A549 (cell line): ENCODE measurements around the gene STX1B. TPM values are rescaled to one million over a fixed set of nuclear protein-coding genes. Genes with fewer than 3 reads are reported as not detected.

Source experiments
- ATAC-seq, 2 experiments: fragments of 200-7000 bp in 1 of 2; fragments of >200 bp in 1 of 2; cut with Nextera tagmentation in 1 of 2; cut with Tn5 transposase in 1 of 2; 3 replicates each; pipeline versions ENCODE4 v1.8.0 to v1.9.1; 2018 to 2020; ENCODE audit warnings: mild to moderate bottlenecking in 1 of 2, moderate library complexity in 1 of 2
- CTCF ChIA-PET: fragments of 300-600 bp; sonication (Branson Sonifier 250); formaldehyde crosslinking; extraction: SDS; loops from one replicate; lab custom pipeline; 2021; ENCODE audit warnings: antibody characterized with exemption, inconsistent platforms; lab: Yijun Ruan, JAX
- POLR2A ChIA-PET: fragments of 350-600 bp; formaldehyde crosslinking; extraction: SDS; loops from one replicate; lab custom pipeline; 2021; ENCODE audit warnings: antibody characterized with exemption, inconsistent platforms; lab: Yijun Ruan, JAX
- DNase-seq, 2 experiments: peaks; one replicate each; pipeline versions ENCODE4 v3.0.0 to v3.0.0-alpha.2; 2011 to 2016; ENCODE audit warnings: low read depth in 1 of 2, low spot score in 1 of 2
- FAIRE-seq: peaks from 2 replicates; lab custom pipeline; 2011; peaks lifted over from hg19 to GRCh38; lab: Jason Lieb, UNC
- H3K27ac ChIP-seq, 2 experiments: fragments of >200 bp; sonication (Bioruptor Twin); formaldehyde crosslinking; 3 replicates each; pipeline ENCODE4 v1.5.1; 2016 to 2017
- H3K4me1 ChIP-seq: fragments of >200 bp; sonication (Bioruptor Twin); formaldehyde crosslinking; 3 replicates; pipeline ENCODE4 v1.6.1; 2016
- H3K4me2 ChIP-seq: fragments of >200 bp; sonication (Bioruptor Twin); formaldehyde crosslinking; 3 replicates; pipeline ENCODE4 v1.6.1; 2016
- H3K4me3 ChIP-seq: fragments of >200 bp; sonication (Bioruptor Twin); formaldehyde crosslinking; 3 replicates; pipeline ENCODE4 v1.5.1; 2016
- H3K9me3 ChIP-seq: fragments of >200 bp; sonication (Bioruptor Twin); formaldehyde crosslinking; 3 replicates; pipeline ENCODE4 v1.6.1; 2016
- ATOH8 ChIP-seq: fragments of 250-450 bp; sonication (Bioruptor Pico); IDR thresholded peaks from 2 replicates; pipeline ENCODE4 v1.5.0; 2020; ENCODE audit warnings: low read depth, mild to moderate bottlenecking, moderate library complexity
- BCL3 ChIP-seq: fragments of >200 bp; sonication (Bioruptor Twin); formaldehyde crosslinking; IDR thresholded peaks from 3 replicates; pipeline ENCODE4 v1.6.1; 2016
- CHD2 ChIP-seq: fragments of 150-350 bp; IDR thresholded peaks from 2 replicates; pipeline ENCODE4 v1.6.1; 2014; ENCODE audit warnings: low read length; ENCODE audit not compliant: partially characterized antibody
- CTCF ChIP-seq: fragments of >200 bp; sonication (Bioruptor Twin); formaldehyde crosslinking; IDR thresholded peaks from 3 replicates; pipeline ENCODE4 v1.5.1; 2016
- FOSL2 ChIP-seq, 2 experiments: fragments of 450-650 bp in 1 of 2; fragments of >200 bp in 1 of 2; sonication (Bioruptor Twin) in 1 of 2; formaldehyde crosslinking; IDR thresholded peaks; 2 replicates each; pipeline versions ENCODE4 v1.5.0 to v1.6.1; 2016 to 2020; ENCODE audit warnings: mild to moderate bottlenecking in 1 of 2, moderate library complexity in 1 of 2
- HEYL ChIP-seq: fragments of 250-450 bp; sonication (Bioruptor Pico); IDR thresholded peaks from 2 replicates; pipeline ENCODE4 v1.8.0; 2021; ENCODE audit warnings: mild to moderate bottlenecking, moderate library complexity
- HOXA7 ChIP-seq: fragments of 250-450 bp; sonication (Bioruptor Pico); IDR thresholded peaks from 2 replicates; pipeline ENCODE4 v1.5.0; 2020; ENCODE audit warnings: mild to moderate bottlenecking, moderate library complexity
- MYC ChIP-seq: IDR thresholded peaks from 2 replicates; pipeline ENCODE4 v1.6.1; 2012; ENCODE audit warnings: mild to moderate bottlenecking, inconsistent platforms, low read length, improper control_type of control experiment, borderline replicate concordance
- NPAS2 ChIP-seq: fragments of 250-450 bp; sonication (Bioruptor Pico); IDR thresholded peaks from 2 replicates; pipeline ENCODE4 v1.8.0; 2022; ENCODE audit warnings: mild to moderate bottlenecking, moderate library complexity, borderline replicate concordance
- PHF8 ChIP-seq: fragments of 200-600 bp; sonication (generic); IDR thresholded peaks from 2 replicates; pipeline ENCODE4 v1.6.1; 2016; ENCODE audit warnings: low read depth, mild to moderate bottlenecking, antibody characterized with exemption, moderate library complexity, borderline replicate concordance
- POLR2A ChIP-seq: IDR thresholded peaks from 2 replicates; pipeline ENCODE4 v1.6.1; 2012; ENCODE audit warnings: mild to moderate bottlenecking, low read length
- RFX5 ChIP-seq: fragments of 450-650 bp; IDR thresholded peaks from 2 replicates; pipeline ENCODE4 v1.7.1; 2014; ENCODE audit warnings: antibody characterized with exemption, mild to moderate bottlenecking, moderate library complexity
- ZC3H11A ChIP-seq: fragments of 450-650 bp; IDR thresholded peaks from 2 replicates; pipeline ENCODE4 v1.6.1; 2014; ENCODE audit warnings: antibody characterized with exemption, mild to moderate bottlenecking
- WGBS: methylation state at CpG from one replicate; pipeline ENCODE4 v1.1.6; 2017; ENCODE audit errors: missing lambda C conversion rate; 5-methylcytosine and 5-hydroxymethylcytosine counted together
- polyA plus RNA-seq, 4 experiments: library from polyadenylated mRNA; depleted of rRNA in 3 of 4; stranded (reverse); fragments of >200 nt; fragmentation: RNase III in 1 of 4; extraction: RNeasy Plus Mini Kit Qiagen cat#74134 plus additional on column Dnase treatment in 1 of 4; gene quantifications; 2 replicates in 3 of 4; 3 replicates in 1 of 4; pipeline ENCODE4 v1.2.3, GENCODE V29; 2011 to 2017
- TF ChIP-seq, protein P1 (sequence below): fragments of 200-600 bp; sonication (generic); IDR thresholded peaks from 2 replicates; pipeline ENCODE4 v1.6.1; 2016; ENCODE audit warnings: antibody characterized with exemption, mild to moderate bottlenecking, moderate library complexity
- TF ChIP-seq, protein P2 (sequence below): fragments of 250-450 bp; sonication (Bioruptor Pico); IDR thresholded peaks from 2 replicates; pipeline ENCODE4 v1.5.0; 2021; ENCODE audit warnings: mild to moderate bottlenecking, moderate library complexity, borderline replicate concordance
- TF ChIP-seq, protein P3 (sequence below): fragments of 150-350 bp; IDR thresholded peaks from 2 replicates; pipeline ENCODE4 v1.6.1; 2014; ENCODE audit warnings: low read depth, mild to moderate bottlenecking, low read length

Gene STX1B
- polyA plus RNA-seq, 2 of the 4 experiments (the other 2 are of a cell fraction) = 2.4 to 2.6 TPM

GRCh38 chr16:30974348-30974747, 36.1 kb downstream of the STX1B start:
- ChIA-PET CTCF (interaction anchor here (0.9 to 1.9 kb wide), 2 partner anchors 10 to 15 kb away, joined by 3 to 13 read pairs; partner anchors contain the start of gene HSD3B7), POLR2A (no interaction called here)
- ATAC-seq (no peak), FAIRE-seq (no peak), DNase-seq (no peak)
- 97% methylated on average over 6 of the region's 6 CpGs for WGBS
- Histone ChIP-seq H3K27ac (no peak overlapping the region), H3K4me1 (no peaks in the 10 kb centered on the region), H3K4me3 (no peak overlapping the region), H3K9me3 (no peaks in the 10 kb centered on the region), H3K4me2 (no peak overlapping the region)
- TF ChIP-seq MYC (no peak), HOXA7 (CRISPR knock-in tag) (no peak), CHD2 (no peak), CTCF (no peak), FOSL2 (IDR thresholded peaks at IDR 0.05) (no peak), FOSL2 (CRISPR knock-in tag; IDR thresholded peaks at IDR 0.05) (no peak), BCL3 (no peak)

DNA sequence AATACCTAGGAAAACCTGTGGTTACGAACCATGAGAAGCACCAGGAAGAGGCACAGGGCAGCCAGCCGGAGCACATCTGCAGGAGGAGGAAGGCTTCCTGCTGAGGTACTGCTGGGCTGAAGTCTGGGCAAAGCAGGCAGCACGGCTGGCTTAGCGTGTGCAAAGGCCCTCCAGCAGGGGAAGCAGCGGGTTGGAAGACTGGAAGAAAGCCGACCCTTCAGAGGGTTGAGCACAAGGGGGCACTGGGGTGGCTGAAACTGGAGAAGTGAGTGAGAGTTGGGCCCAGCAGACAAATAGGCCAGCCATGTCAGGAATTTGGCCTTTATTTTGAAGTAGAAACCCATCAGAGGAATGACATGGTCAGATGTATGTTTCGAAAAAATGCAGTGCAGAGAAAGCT, 37.6 kb downstream of the STX1B start:
- Histone ChIP-seq H3K9me3 (no peaks in the 10 kb centered on the region), H3K27ac (no peak overlapping the region), H3K4me2 (no peak overlapping the region), H3K4me3 (no peak overlapping the region)
- WGBS = 89% methylated on average over 7 of the region's 7 CpGs
- ATAC-seq (peak; percentile 61 to 66), DNase-seq (peak; percentile 32 to 39), FAIRE-seq (no peak)
- POLR2A ChIA-PET = no interaction called here
- CTCF ChIA-PET = interaction anchor here (0.6 to 8.8 kb wide), 4 partner anchors 11 to 903 kb away, joined by 3 to 75 read pairs (median 4); partner anchors contain the start of gene HSD3B7
- no peak for TF ChIP-seq ZC3H11A
- no peak for TF ChIP-seq RFX5
- TF ChIP-seq, protein P1, sequence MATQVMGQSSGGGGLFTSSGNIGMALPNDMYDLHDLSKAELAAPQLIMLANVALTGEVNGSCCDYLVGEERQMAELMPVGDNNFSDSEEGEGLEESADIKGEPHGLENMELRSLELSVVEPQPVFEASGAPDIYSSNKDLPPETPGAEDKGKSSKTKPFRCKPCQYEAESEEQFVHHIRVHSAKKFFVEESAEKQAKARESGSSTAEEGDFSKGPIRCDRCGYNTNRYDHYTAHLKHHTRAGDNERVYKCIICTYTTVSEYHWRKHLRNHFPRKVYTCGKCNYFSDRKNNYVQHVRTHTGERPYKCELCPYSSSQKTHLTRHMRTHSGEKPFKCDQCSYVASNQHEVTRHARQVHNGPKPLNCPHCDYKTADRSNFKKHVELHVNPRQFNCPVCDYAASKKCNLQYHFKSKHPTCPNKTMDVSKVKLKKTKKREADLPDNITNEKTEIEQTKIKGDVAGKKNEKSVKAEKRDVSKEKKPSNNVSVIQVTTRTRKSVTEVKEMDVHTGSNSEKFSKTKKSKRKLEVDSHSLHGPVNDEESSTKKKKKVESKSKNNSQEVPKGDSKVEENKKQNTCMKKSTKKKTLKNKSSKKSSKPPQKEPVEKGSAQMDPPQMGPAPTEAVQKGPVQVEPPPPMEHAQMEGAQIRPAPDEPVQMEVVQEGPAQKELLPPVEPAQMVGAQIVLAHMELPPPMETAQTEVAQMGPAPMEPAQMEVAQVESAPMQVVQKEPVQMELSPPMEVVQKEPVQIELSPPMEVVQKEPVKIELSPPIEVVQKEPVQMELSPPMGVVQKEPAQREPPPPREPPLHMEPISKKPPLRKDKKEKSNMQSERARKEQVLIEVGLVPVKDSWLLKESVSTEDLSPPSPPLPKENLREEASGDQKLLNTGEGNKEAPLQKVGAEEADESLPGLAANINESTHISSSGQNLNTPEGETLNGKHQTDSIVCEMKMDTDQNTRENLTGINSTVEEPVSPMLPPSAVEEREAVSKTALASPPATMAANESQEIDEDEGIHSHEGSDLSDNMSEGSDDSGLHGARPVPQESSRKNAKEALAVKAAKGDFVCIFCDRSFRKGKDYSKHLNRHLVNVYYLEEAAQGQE = no peak
- TF ChIP-seq HEYL (CRISPR knock-in tag) = no peak
- no peak for TF ChIP-seq NPAS2 (CRISPR knock-in tag)
- TF ChIP-seq PHF8 = no peak
- no peak for TF ChIP-seq POLR2A
- TF ChIP-seq, protein P2, sequence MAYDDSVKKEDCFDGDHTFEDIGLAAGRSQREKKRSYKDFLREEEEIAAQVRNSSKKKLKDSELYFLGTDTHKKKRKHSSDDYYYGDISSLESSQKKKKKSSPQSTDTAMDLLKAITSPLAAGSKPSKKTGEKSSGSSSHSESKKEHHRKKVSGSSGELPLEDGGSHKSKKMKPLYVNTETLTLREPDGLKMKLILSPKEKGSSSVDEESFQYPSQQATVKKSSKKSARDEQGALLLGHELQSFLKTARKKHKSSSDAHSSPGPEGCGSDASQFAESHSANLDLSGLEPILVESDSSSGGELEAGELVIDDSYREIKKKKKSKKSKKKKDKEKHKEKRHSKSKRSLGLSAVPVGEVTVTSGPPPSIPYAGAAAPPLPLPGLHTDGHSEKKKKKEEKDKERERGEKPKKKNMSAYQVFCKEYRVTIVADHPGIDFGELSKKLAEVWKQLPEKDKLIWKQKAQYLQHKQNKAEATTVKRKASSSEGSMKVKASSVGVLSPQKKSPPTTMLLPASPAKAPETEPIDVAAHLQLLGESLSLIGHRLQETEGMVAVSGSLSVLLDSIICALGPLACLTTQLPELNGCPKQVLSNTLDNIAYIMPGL (CRISPR knock-in tag) = no peak
- TF ChIP-seq, protein P3, sequence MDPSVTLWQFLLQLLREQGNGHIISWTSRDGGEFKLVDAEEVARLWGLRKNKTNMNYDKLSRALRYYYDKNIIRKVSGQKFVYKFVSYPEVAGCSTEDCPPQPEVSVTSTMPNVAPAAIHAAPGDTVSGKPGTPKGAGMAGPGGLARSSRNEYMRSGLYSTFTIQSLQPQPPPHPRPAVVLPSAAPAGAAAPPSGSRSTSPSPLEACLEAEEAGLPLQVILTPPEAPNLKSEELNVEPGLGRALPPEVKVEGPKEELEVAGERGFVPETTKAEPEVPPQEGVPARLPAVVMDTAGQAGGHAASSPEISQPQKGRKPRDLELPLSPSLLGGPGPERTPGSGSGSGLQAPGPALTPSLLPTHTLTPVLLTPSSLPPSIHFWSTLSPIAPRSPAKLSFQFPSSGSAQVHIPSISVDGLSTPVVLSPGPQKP = no peak
- TF ChIP-seq ATOH8 (CRISPR knock-in tag) = no peak
- TF ChIP-seq, all 56 proteins: peak for 0
- H3K4me1 ChIP-seq = no peaks in the 10 kb centered on the region
